ENCODE data around the gene BBS4. TPM values are rescaled to one million over a fixed set of nuclear protein-coding genes. Genes with fewer than 3 reads are reported as not detected.

The BBS4 gene
- total and polyA plus RNA-seq, 9 of the 15 experiments (the other 6 are each of a cell fraction or from before 2014, with no cell fraction given) = 25.1 to 80.7 (median 38.9) TPM

DNA sequence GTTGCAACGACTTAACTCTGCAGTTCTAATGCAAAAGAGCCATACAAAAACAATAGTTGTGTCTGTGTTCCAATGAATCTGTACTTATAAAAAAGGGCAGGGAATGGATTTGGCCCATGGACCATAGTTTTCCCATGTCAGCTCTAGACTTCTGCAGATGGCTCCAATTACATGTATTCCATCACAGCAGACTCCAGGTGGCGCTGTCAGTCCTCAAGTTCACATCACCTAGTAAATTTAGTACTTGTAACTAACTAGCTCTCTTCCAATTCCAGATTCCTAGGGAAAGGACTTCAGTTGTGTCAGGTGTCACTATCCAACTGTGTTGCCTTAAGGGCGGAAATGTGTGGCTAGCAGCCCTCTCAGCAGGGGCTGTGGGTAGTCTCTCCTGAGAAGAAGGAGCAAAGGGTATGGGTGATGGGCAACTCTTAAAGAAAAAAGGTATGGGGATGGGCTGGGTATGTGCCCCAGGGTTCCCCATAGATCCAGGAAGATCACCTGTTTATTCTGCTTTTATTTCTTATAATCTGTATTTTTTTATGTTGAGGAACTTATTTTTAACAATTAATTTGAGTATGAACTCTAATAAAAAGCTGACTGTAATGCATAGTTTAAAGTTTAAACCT, 36.2 kb downstream of the BBS4 start (continued):
- TF ChIP-seq, protein P1, sequence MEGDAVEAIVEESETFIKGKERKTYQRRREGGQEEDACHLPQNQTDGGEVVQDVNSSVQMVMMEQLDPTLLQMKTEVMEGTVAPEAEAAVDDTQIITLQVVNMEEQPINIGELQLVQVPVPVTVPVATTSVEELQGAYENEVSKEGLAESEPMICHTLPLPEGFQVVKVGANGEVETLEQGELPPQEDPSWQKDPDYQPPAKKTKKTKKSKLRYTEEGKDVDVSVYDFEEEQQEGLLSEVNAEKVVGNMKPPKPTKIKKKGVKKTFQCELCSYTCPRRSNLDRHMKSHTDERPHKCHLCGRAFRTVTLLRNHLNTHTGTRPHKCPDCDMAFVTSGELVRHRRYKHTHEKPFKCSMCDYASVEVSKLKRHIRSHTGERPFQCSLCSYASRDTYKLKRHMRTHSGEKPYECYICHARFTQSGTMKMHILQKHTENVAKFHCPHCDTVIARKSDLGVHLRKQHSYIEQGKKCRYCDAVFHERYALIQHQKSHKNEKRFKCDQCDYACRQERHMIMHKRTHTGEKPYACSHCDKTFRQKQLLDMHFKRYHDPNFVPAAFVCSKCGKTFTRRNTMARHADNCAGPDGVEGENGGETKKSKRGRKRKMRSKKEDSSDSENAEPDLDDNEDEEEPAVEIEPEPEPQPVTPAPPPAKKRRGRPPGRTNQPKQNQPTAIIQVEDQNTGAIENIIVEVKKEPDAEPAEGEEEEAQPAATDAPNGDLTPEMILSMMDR (IDR thresholded peaks at IDR 0.05 in 2 of 3, conservative IDR thresholded peaks at IDR 0.05 in 1 of 3; ENCODE audit: insufficient read depth in 2 of 3, low read depth in 1 of 3, low read length in 3 of 3) = peak; percentile 64 to 83 (median 78)
- TF ChIP-seq SETDB1 (IDR thresholded peaks at IDR 0.05; ENCODE audit: low read length) = no peak
- no peak for TF ChIP-seq HMG20A (CRISPR knock-in tag; conservative IDR thresholded peaks at IDR 0.05)
- no peak for TF ChIP-seq FOS (IDR thresholded peaks at IDR 0.05; ENCODE audit: extremely low read depth, insufficient read length)
- no peak for TF ChIP-seq SIRT6 (IDR thresholded peaks at IDR 0.05; ENCODE audit: low read depth, low read length)
- TF ChIP-seq SMC3 (conservative IDR thresholded peaks at IDR 0.05; ENCODE audit: insufficient read depth, low read depth, low read length) = peak; percentile 54
- TF ChIP-seq, protein P2, sequence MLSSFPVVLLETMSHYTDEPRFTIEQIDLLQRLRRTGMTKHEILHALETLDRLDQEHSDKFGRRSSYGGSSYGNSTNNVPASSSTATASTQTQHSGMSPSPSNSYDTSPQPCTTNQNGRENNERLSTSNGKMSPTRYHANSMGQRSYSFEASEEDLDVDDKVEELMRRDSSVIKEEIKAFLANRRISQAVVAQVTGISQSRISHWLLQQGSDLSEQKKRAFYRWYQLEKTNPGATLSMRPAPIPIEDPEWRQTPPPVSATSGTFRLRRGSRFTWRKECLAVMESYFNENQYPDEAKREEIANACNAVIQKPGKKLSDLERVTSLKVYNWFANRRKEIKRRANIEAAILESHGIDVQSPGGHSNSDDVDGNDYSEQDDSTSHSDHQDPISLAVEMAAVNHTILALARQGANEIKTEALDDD (IDR thresholded peaks at IDR 0.05) = peak; percentile 98
- no peak for TF ChIP-seq MEF2A (IDR thresholded peaks at IDR 0.05; ENCODE audit: control insufficient read depth, low read depth, low read length)
- no peak for TF ChIP-seq KAT7 (CRISPR knock-in tag; IDR thresholded peaks at IDR 0.05; ENCODE audit: borderline replicate concordance)
- no peak for TF ChIP-seq KDM4B (IDR thresholded peaks at IDR 0.05; ENCODE audit: borderline replicate concordance in 2 of 2, low read depth in 1 of 2)
- no peak for TF ChIP-seq PCBP1 (IDR thresholded peaks at IDR 0.05; ENCODE audit: low read depth, low read length, poor library complexity, severe bottlenecking)
- TF ChIP-seq POLR2AphosphoS5 (IDR thresholded peaks at IDR 0.05; ENCODE audit: control insufficient read depth, insufficient read depth, low read depth, low read length) = no peak
- TF ChIP-seq CEBPB (tag; IDR thresholded peaks at IDR 0.05) = no peak
- no peak for TF ChIP-seq TEAD2 (tag; IDR thresholded peaks at IDR 0.05)
- no peak for TF ChIP-seq L3MBTL2 (IDR thresholded peaks at IDR 0.05)

All from K562 (cell line).